ENCODE results near the gene OTULIN.

- TF ChIP-seq KLF8 (tag by site-specific recombination; IDR thresholded peaks at IDR 0.05) (no peak), ZSCAN5A (tag by site-specific recombination; IDR thresholded peaks at IDR 0.05) (no peak), CTCF (tag by site-specific recombination; IDR thresholded peaks at IDR 0.05) (no peak), REPIN1 (tag by site-specific recombination; IDR thresholded peaks at IDR 0.05; ENCODE audit: low read depth) (no peak), ZNF133 (tag by site-specific recombination; IDR thresholded peaks at IDR 0.05) (no peak), ZNF433 (tag by site-specific recombination; IDR thresholded peaks at IDR 0.05; ENCODE audit: low read depth) (no peak), ZNF398 (tag by site-specific recombination; IDR thresholded peaks at IDR 0.05) (no peak), ZNF274 (IDR thresholded peaks at IDR 0.05; ENCODE audit: low read length) (no peak), ZNF274 (tag by site-specific recombination; IDR thresholded peaks at IDR 0.05; ENCODE audit: borderline replicate concordance) (no peak), ZNF692 (tag by site-specific recombination; IDR thresholded peaks at IDR 0.05) (no peak)
Measured at GRCh38 chr5:14705556-14705955, 41.0 kb downstream of the OTULIN start.
